G401 (cell line): ENCODE results near the gene YLPM1. TPM values are rescaled to one million over a fixed set of nuclear protein-coding genes. Genes with fewer than 3 reads are reported as not detected.

Source experiments
- DNase-seq: peaks from one replicate; pipeline ENCODE4 v3.0.0-alpha.2; 2015; ENCODE audit warnings: low spot score
- in situ Hi-C: cut with HindIII; loops from 2 replicates; pipeline ENCODE4 v1.10.0; 2016; ENCODE audit warnings: low sequenced_read_pairs, mixed read lengths
- total RNA-seq: library from RNA; depleted of rRNA; stranded (reverse); fragments of >200 nt; shearing (Covaris generic); gene quantifications from 2 replicates; pipeline ENCODE4 v1.2.3, GENCODE V29; 2014

Gene YLPM1
- total RNA-seq, 1 experiment from 2014 or later = 10.4 TPM

DNA sequence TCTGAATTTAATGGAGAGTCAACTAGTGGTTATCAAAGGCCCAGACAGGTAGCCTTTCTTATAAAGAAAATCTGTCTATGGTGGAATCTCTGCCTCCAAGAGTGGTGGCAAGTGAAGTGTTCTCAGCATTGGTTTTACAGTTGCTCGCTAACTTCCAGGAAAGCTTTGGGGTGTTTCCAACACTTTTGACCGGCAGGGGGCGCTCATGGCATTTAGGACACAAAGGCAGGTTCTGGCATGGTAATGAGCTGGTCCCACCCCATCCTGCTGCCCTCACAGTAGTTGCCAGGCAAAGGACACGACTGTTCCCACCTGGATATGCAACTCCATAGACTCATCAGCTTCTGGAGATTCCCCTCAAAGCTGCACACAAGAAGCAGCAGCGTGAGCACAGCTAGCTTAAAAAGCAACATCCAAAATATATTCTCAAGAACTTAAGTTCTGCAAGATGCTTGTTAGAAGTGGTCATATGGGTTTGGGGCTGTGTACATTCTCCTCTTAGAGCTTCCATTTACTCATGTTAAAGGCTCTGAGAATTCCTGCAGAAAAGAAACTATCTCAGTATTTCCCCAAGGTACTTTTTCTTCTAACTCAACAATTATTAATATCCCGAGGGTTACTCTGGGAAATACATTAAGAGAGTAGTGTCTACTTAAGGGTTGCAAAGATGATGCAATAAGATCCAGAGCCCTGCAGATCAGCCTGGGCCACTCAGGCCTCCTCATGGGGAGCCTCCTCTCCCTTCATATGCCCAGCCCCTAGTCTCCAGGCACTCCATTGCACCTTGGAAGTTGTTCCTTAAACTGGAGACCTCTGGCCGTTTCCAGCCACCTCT is 98.0 kb downstream of the YLPM1 start:
- in situ Hi-C loops = no loop called here
- DNase-seq = peak; percentile 87

DNA sequence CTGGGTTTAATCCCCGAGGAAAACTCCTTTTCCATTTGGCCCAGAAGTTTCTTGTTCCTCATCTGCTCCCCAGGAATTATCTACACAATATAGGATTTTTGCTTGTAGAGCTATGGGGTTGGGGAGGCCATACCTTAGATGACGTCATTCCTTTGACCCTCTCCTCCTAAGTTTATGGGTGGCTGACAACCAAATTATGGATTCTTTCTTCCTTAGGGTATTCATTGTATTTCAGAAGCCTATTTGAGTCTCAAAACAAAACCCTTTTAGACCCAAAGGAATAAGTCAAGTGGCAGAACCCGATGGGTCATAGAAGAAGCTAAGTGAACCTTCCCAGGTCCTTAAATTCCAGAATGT is 98.6 kb downstream of the YLPM1 start:
- in situ Hi-C loops = no loop called here
- DNase-seq = no peak

DNA sequence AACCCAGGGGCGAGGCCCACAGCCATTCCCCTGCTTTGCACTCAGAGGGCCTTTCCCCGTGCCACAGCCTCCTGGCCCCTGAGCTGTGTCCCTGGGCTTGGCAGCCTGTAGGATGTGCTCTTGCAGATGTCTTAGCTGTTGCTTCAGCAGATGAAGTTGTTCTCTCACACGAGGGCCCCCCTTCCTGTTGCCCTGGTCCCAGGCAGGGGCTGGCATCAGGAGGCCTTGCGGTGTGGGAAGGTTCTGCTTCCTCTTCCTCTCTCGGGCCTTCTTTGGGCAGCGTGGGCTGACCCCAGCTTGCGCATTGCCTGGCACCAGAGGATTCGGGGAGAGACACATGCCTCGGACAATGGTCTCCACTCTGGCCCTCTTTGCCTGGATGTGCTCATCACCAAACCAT is 100.2 kb downstream of the YLPM1 start:
- no peak for DNase-seq
- in situ Hi-C loops = no loop called here

DNA sequence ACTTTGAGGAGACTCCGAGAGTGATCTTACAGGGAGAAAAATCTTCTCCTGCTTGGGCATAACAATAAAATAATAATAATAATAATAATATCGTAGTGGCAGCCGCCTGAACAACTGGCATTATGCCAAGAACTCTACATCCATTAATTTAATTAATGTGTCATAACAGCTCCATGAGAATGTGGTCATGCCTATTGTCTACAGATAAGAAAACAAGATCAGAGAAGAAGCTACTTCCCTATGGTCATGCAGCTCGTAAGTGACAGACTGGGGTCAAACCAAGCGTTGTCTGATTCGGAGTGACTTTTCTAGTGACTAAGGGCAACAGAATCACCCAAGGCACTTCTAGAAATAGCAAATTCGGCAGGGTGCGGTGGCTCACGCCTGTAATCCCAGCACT is 101.1 kb downstream of the YLPM1 start:
- in situ Hi-C loops = no loop called here
- DNase-seq = no peak

DNA sequence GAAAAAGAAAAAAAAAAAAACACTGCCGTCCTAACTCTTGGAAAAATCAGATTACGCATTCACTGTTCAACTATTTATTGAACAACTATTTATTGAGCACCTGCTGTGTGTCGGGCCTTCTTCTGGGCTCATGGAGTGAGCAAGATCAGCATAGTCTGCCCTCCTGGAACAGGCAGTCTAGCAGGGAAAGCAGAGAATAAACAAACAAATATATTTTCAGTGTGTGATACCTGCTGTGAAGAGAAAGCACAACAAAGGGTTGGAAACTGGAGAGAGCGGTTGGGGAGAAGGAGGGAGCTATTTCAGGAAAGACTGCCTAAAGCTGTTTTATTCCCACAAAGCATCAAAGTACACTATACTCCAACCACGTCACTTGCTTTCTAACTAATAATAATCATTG is 102.0 kb downstream of the YLPM1 start:
- in situ Hi-C loops = no loop called here
- DNase-seq = no peak

DNA sequence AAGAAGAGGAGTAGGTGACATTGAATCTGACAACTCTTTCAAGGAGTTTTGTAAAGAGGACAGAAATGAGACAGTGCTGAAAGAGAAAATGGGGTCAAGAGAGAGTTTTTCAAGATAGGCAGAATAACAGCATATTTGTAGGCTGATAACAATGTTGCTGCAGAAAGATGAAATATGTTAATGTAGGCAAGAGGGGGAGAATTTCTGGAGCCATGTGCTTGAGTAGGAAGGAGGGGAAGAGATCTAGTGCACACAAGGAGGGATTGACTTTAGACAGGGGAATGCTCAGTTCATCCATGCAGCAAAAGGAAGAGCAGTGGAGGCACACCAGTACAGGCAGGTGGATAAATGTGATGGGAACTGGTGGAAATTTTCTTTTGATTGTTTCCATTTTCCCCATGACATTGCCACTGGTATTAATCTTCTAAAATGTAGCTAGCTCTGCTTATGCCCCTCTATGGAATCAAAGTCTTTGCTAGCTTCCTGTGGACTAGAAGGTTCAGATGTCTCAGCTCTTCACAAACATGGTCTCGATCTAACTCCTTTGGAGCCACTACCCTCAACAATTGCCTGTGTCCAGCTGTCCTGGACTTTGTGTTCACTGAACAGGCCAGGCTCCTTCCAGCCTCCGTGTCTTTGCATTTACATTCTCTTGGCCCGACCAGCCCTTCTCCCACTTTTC is 103.7 kb downstream of the YLPM1 start:
- in situ Hi-C loops = no loop called here
- DNase-seq = no peak

DNA sequence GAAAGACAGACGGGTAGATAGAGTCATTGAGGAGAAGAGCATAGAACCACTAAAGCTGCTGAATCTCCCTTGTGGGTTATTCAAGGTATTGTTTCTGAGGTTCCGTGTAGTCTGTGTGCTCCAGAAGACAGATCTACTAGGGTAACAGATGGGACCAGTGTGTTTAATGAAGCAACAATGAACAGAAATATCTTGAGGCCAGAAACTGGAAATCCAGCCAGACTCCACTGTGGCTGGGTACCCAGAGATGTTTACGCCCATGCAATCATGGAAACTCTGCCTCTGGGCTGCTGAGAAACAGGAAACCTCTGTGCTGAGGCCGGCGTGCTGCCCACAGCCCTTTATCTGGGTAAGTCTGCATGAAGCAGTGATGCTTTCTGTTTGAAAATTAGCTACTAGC is 104.6 kb downstream of the YLPM1 start:
- in situ Hi-C loops = no loop called here
- peak; percentile 82 for DNase-seq

DNA sequence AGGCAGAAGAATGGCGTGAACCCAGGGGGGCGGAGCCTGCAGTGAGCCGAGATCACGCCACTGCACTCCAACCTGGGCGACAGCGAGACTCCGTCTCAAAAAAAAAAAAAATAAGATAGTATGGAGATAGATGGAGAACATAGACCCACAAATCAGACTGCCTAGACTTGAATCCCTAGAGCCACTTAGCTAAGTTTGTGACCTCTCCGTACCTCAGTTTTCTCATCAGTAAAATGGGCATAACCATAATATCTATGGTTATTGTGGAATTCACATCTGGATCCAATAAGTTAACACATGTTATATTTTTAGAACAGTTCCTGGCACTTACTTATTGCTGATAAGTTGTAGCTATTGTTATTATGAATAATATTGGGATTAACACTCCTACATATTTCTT is 105.6 kb downstream of the YLPM1 start:
- in situ Hi-C loops = no loop called here
- no peak for DNase-seq

DNA sequence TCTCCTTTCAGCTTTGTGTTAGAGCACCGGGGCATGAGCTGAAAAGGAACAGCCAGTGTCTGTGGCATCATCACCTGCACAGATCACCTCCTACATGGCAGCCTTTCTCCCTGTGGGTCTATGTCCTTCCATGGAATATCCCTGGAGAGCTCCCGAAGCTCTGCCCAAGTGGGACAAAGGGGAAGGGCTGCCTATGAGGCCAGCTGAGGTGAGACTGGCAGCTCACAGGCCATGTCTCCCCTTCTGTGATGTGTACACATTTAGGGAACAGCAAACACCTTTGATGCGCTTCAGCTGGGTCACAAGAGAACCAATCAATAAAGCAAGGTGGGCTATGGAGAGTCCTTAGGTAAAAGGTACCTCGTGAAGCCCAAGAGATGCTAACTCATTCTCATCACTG is 108.7 kb downstream of the YLPM1 start:
- in situ Hi-C loops = no loop called here
- DNase-seq = no peak

DNA sequence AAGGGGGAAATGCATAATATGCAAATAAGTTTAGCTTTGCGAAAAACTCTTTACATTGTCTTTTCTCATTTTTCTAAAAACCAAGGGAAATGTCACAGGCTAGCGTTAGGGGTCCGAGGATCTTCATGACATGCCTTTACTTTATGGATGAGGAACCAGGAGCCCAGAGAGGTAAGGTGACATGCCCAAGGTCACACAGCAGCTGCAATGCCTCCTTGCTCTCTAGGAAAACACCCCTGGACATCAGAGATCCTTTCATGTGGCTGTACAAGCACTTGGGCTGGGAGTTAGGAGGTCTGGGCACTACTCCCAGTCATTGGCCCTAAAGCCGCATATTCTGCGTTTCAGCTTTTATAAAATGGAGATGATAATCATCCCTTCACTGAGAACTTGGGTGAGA is 112.1 kb downstream of the YLPM1 start:
- no peak for DNase-seq
- in situ Hi-C loops = no loop called here

DNA sequence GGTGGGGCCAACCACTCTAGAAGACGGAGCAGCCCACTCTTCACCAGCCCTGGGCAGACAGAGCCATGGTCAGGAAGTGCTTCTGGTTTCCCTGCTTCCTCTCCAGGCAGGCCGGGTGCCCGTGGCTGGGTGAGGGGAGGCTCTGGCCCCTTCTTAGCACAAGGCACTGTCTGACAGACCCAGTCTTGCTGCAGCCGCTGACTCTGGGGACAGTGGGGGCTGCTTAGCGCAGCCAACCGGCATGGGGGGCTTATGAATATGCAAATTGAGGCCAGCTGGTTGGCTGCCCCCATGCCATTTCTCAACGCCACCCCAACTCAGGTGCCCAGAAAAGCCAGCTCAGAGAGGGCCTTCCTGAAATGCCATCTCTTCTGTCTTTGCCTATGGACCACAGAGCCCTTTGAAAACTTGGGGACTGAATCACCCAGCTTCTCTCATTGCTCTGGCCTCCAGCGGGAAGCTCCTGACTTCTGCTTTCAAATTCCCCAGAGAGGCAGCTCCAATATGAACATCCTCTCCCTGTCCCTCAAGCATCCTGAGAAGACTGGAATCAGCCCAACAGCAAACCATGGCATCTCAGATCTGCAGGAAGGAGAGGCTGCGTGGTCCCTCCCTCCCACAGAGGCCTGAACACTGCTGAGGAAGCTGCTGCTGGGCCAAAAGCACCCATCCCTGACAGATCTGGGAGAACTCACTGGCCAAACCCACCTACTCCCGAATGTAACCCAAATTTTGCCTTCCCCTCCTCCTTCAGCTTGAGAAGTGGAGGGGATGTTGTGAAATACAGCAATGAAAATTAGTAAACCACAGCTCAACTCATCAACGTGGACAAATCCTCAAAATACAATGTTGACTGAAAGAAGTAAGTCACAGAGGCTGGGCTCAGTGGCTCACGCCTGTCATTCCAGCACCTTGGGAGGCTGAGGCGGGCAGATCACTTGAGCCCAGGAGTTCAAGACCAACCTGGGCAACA is 113.1 kb downstream of the YLPM1 start, which contains the start of gene PROX2:
PROX2 (minus strand) TSS at position 205 of the 973 bp plus-strand sequence. CDS start 12,311 bp downstream, outside the sequence.
- no peak for DNase-seq

DNA sequence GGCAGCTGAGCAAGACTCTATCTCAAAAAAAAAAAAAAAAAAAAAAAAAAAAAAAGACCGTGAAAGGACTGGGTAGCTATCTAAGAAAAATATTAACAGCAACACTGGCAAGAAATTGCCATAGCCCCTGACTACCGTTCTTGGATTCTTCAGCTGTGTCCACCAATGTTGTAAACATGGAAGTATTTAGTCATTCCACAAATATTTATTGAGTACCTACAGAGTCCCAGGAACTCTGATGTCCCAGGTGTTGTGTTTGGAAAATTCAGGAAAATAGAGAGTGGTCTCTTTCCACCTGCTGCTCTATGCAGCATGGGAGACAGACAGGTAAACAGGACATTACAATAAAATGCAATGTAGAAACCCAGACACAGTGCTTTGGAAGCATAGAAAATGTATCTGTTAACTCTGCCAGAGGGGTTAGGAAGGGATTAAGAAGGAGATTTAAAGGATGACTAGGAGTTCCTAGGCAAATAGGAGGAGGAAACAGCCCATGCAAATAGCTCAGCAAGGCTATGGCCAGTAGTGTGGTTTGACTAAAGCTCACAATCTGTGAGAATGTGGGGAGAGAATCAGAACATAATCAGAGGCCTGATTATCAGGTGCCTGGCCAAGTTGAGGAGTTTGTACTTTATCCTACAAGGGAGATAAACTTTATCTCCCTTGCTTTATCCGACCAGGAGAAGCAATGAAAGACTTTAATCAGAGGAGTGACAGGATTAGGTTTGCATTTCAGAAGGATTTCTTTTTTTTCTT is 116.5 kb downstream of the YLPM1 start:
- in situ Hi-C loops = no loop called here
- DNase-seq = no peak

More for the DNA sequence above, 113.1 kb downstream of the YLPM1 start, which contains the start of gene PROX2:
- in situ Hi-C loops = no loop called here

DNA sequence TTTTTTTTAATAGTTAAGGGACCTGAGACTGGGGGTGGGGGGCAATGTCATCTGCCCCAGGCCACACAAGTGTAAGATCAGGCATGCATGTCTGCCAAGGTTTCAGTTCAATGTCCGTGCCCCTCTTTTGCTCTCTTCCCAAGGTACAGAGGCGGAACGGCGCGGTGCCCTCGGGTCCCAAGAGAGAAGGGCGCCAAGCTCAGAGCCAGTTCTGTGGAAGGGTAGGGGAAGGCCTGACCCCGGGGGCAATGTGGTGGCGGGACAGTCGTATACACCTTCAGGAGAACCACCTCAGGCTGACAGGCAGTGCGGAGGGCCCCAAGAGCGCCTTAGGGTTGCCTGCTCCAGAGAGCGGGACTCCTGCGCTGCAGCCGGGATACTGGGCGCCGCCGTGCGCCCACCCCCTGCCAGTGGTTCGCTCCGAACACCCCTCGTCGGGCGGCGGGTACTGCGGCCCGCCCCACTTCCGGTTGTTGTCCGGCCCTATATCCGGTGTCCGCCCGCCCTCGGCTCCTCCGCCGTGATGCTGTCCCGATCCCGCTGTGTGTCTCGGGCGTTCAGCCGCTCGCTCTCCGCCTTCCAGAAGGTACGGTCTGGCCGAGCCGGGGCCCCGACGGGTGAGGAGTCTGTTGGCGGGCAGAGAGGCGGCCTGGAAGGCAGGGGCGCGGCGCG is 118.5 kb downstream of the YLPM1 start, which contains the start of gene DLST:
DLST (plus strand) TSS at position 486 of the 672 bp plus-strand sequence; CDS start at position 524, 38 bp downstream.
- DNase-seq = peak; percentile 81
- in situ Hi-C loops = no loop called here

DNA sequence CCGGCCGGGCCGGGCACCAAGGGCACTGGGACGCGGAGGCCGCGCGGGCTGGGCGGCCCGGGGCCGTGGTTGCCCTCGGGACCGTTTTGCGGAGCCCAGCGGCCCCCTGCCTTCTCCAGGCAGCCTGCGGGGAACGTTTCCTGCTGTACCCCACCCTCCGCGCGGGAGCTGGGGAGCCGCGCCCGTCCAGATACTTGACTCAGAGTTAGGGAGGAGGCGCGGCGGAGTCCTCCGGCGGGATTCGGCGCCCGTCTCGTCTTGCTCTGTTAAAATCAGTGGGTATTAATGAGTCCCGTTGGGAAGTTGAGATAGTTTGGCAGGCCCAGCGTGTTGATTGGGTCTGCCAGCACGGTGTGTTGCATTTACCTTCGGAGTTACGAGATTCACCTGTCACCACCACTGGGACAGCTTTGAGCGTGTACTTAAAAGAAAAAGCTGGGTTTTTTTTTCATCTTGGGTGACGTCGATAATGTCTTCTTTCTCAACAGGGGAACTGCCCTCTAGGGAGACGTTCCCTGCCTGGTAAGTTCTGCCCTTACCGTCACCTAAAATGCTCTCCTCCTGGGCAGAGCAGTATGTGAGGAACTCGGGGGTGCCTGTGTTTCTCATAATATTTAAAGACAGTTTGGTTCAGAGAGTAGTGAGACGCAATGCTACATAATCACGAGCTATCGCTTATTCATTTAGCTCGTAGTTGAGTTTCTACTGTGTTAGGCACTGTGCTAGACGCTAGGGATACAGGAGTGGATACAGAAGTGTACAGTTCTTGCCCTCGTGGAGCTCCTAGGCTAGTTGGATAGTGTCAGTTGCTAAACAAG is 119.2 kb downstream of the YLPM1 start:
- in situ Hi-C loops = no loop called here
- no peak for DNase-seq
